Testis (tissue), 2 donors: ENCODE data around the gene ADAM12.

Experiments
- CTCF ChIP-seq, 3 experiments: fragments of 450-650 bp in 2 of 3; fragments of 200-600 bp in 1 of 3; sonication (generic) in 1 of 3; IDR thresholded peaks; one replicate each; pipeline ENCODE4 v1.5.1; 2016 to 2019; ENCODE audit warnings: antibody characterized with exemption in 3 of 3, mild to moderate bottlenecking in 2 of 3, moderate library complexity in 1 of 3
- POLR2A ChIP-seq: fragments of 450-650 bp; IDR thresholded peaks from one replicate; pipeline ENCODE4 v1.6.1; 2017; ENCODE audit warnings: antibody characterized with exemption, mild to moderate bottlenecking, moderate library complexity

GRCh38 chr10:126191192-126191591 lies 197.1 kb downstream of the ADAM12 start:
- no peak for TF ChIP-seq CTCF (IDR thresholded peaks at IDR 0.05)
- TF ChIP-seq POLR2A, result no peak
